NCI-H2171 treated with DMSO at 0.1 percent for 48 hours (cell line): ENCODE results near the gene LMBR1L.

ENCODE experiments used
- DNase-seq: peaks from one replicate; lab custom pipeline; 2025; lab: John Stamatoyannopoulos, UW

The LMBR1L gene

GRCh38 chr12:49111206-49111605, 559 bp upstream of the LMBR1L start:
- DNase-seq: no peak

- DNase-seq: peak; percentile 14
Measured at GRCh38 chr12:49109641-49110463, 795 bp downstream of the LMBR1L start.

DNA sequence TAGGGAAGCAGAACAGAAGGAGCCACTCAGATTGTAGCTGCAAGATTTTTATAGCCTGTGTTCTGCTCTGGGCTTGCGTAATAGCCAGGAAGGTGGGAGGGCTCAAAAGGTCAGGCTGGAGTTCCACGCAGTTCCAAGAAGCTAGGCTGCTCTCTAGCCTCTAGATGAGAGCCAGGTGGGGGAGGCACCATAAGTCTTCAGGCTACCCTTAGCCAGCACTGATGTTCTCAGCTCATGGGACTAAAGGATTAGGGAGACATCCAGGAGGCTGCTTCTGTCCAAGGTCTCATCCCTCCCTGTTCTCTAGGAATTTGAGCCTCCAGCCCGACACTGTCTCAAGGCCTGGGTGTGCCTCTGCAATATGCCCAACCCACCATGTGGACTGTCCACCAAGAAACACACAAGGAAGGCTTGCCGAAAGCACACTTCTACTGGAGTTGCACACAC, 1.7 kb downstream of the LMBR1L start:
- DNase-seq: no peak

GRCh38 chr12:49105504-49106084, 5.1 kb downstream of the LMBR1L start:
- no peak for DNase-seq

DNA sequence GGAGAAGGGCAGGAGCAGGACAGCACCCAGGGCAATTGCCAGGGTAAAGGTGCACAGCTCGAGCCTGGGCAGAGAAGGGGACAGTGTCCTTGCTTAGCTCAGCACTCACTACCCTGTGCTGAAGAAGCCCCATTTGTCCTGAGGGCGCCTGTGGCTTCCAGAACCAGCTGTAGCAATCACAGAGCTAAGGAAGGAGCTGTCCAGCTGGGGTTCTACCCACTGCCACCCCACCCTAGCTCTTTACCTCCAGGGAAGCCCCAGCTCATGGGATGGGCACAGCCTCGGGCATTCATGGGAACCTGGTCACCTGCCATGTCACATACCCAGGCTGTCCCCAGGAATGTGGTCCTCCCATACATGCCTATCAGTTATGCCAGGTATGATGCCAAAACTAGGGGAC, 5.8 kb downstream of the LMBR1L start:
- no peak for DNase-seq

- DNase-seq: no peak
Measured at GRCh38 chr12:49100380-49100779, 10.3 kb downstream of the LMBR1L start.

- DNase-seq: no peak
Measured at GRCh38 chr12:49098703-49099102, 11.9 kb downstream of the LMBR1L start.

- DNase-seq: peak; percentile 15
Measured at GRCh38 chr12:49098035-49098451, 12.6 kb downstream of the LMBR1L start.

GRCh38 chr12:49097381-49097780, 13.3 kb downstream of the LMBR1L start:
- DNase-seq: no peak

GRCh38 chr12:49094975-49095365, 15.7 kb downstream of the LMBR1L start:
- no peak for DNase-seq

DNA sequence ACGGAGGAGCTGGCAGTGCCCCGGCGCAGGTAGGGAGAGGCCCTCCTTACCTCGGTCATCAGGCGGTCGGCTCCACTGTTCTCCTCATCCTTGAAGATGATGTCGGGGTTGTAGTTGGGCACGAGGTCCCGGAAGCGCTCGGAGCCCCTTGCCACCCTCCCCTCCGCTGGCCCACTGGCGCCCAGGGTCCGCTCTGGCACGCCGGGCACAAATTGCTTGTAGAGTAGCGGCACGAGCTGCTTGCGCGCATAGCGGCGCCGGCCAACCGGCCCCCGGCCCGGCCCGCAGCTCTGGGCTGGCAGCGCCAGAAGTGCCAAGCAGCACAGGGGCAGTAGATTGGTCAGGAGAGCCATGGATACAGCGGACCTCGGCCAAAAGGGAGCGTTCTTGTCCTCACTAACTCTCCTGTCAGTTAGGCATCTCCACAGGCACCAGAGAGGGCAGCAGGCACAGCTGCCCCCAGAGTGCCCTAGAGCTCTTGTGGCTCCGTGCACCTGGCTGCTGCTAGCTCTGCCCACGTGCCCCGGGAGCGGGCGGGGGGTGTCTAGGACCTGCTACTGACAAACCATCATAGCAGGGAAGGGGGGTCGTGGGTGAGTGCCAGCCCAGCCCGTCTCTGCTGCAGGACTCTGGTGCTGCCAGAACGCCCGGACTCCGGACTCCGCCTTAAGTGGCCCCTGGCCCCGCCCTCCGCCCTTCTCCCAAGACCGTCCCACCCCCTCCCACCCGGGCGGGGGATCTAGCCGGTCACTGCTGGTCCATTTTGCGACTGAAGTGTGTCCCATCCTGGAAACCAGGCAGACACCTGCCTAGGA, 16.3 kb downstream of the LMBR1L start, which contains the start of gene DHH:
Gene DHH, minus strand, starts transcription at position 642 of the 815 bp plus-strand sequence. Its CDS starts 289 bp downstream, at position 353.
- peak; percentile 28 for DNase-seq

DNA sequence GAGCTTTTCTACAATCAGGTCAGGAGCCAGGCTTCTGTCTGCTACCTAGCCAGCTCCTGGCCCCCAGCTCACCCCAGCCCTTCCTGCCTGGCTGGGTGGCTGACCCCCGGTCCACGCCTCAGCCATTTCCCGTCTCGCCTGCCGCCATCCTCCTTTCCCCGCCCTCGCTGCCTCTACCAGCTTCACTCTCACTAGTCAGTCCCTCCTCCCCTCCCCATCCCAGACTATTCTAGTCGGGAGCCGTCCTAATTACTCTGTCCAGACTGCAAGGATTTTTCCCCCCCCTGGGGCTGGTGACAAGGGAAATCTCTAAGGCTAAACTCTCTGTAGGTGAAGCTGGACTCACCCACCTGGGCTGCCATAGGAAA, 16.9 kb downstream of the LMBR1L start:
- DNase-seq: no peak

- no peak for DNase-seq
Measured at GRCh38 chr12:49092816-49093406, 17.7 kb downstream of the LMBR1L start.

DNA sequence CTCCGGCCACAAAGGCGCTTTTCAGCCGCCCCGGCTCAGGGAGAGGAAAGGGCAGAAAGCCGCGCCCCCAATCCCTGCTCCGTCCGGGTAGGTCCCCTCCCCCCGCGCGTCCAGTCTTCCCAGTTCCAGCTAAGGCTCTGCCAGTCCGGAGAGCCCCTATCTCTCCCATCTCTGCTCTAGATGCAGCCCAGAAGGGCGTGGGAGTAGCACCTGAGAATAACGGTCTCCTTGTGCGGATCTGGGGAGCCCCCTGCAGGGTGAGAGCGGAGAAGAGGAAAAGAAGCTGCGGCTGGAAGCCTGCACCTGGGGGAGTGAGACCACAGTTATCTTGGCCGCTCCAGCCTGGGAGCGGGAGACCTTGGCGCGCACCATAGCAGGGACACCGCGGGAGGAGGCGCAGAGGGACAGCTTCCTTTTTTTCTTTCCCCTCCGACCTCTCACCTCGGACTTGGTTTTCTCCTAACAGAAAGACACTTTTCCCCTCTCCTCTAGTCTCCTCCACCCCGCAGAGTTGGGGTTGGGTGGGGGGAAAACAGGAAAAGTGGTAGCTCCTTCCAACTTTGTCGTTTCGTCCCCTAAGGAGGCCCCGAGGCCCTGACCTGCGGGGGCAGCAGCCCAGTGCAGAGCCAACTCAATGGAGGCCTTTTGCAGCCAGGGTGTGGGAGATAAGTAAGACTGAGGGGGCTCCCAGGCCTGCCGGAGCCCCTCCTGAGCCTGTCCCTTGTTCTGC, 18.4 kb downstream of the LMBR1L start:
- peak; percentile 48 for DNase-seq

DNA sequence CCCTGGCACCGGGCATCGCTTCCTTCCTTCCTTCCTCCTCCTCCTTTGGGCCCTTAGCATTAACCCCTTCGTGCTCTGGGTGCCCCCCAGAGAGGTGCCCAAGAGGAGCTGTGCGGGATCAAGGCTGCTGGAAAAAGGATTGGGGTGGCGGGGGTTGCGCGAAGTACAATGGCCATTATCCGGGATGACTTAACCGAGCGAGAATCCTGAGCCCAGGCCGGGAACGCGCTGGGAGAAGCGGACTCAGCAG, 18.9 kb downstream of the LMBR1L start:
- DNase-seq: no peak

DNA sequence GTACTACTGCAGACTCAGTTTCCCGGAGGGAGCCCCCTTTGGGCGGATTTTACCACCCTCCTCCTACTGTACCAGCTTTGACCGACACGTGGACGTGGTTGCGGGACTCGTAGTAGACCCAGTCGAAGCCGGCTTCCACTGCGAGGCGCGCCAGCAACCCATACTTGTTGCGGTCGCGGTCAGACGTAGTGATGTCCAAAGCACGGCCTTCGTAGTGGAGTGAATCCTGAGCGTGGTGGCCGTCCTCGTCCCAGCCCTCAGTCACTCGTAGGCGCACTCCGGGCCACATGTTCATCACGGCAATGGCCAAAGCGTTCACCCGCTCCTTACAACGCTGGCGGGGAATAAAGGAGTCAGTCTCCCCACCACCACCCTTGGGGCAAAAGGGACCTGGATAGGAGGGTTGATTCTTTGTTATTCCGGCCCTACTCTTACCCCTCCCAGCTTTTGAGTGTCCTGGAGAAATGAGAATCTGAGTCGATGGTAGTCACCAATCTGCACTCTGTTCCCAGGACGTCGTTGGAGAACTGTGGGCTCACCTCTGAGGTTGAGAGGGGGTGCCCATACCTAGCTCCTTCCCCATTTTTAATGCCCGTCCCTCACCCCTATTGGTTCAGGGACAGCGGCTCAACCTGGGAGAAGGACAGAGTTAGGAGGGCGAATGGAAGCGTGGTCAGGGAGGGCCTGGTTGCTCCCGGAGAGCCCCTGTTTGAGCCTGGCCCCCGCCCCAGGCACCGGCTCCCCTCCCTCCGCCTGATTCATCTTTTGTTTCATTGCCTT, 19.4 kb downstream of the LMBR1L start:
- no peak for DNase-seq

- no peak for DNase-seq
Measured at GRCh38 chr12:49089821-49090773, 20.6 kb downstream of the LMBR1L start.

GRCh38 chr12:49088932-49089330, 21.7 kb downstream of the LMBR1L start:
- DNase-seq: no peak

- peak; percentile 98 for DNase-seq
Measured at GRCh38 chr12:49088150-49088931, 22.3 kb downstream of the LMBR1L start.
